Stimulated activated CD4-positive, alpha-beta T cell treated with anti-CD3 and anti-CD28 coated beads, Interleukin-15, amount 100 ng/mL, for 1 hour (primary cell): ENCODE results near the gene RAP1GDS1.

Experiments used
- DNase-seq, 2 donors: peaks; one replicate each; pipeline ENCODE4 v3.0.0-alpha.2; 2020; ENCODE audit warnings: low read depth in 1 of 2, low spot score in 1 of 2

RAP1GDS1 gene

GRCh38 chr4:98480535-98480934, 219.4 kb downstream of the RAP1GDS1 start:
- no peak for DNase-seq

- DNase-seq = no peak
These were observed 220.0 kb downstream of the RAP1GDS1 start for GRCh38 chr4:98481167-98481566.

- DNase-seq = no peak
These were observed 221.3 kb downstream of the RAP1GDS1 start for GRCh38 chr4:98482503-98482846.

- DNase-seq = peak in 1 of 2 donors; percentile 18
These were observed 221.9 kb downstream of the RAP1GDS1 start for GRCh38 chr4:98482847-98483806.

GRCh38 chr4:98484031-98484430, 222.8 kb downstream of the RAP1GDS1 start:
- no peak for DNase-seq

GRCh38 chr4:98485816-98486345, 224.7 kb downstream of the RAP1GDS1 start:
- no peak for DNase-seq

- DNase-seq = no peak
These were observed 229.1 kb downstream of the RAP1GDS1 start for GRCh38 chr4:98490251-98490650.

GRCh38 chr4:98491899-98492559, 230.8 kb downstream of the RAP1GDS1 start:
- DNase-seq = no peak

- no peak for DNase-seq
These were observed 232.1 kb downstream of the RAP1GDS1 start for GRCh38 chr4:98493296-98493695.
